ENCODE measurements around the gene TOX2. TPM values are rescaled to one million over a fixed set of nuclear protein-coding genes. Genes with fewer than 3 reads are reported as not detected.

TOX2 gene
- total RNA-seq, 1 experiment from 2014 or later: 1.7 TPM

- H3K4ac ChIP-seq (ENCODE audit: low read depth, low read length): no peak overlapping the region
- no peak overlapping the region for H3K27ac ChIP-seq (ENCODE audit: insufficient read length, low read depth, low read length)
- H3K27me3 Mint-ChIP-seq (ENCODE audit: low read depth): no peaks in the 10 kb centered on the region; the same call in 1 of the 2 replicates
- H3T11ph ChIP-seq (ENCODE audit: low read length): no peak overlapping the region
- H2BK15ac ChIP-seq (ENCODE audit: low read depth, low read length): no peak overlapping the region
- H4K5ac ChIP-seq (ENCODE audit: insufficient read length, low read depth, low read length): no peak overlapping the region
- H3K23ac ChIP-seq (ENCODE audit: insufficient read length, low read depth, low read length): no peak overlapping the region
- no peak overlapping the region for H3K14ac ChIP-seq (ENCODE audit: insufficient read depth, low read length)
- no peak overlapping the region for H2AFZ ChIP-seq (ENCODE audit: low read length)
- H3K9me3 Mint-ChIP-seq: no peaks in the 10 kb centered on the region
- H2BK12ac ChIP-seq (ENCODE audit: insufficient read length, low read depth, low read length): no peak overlapping the region
- no peaks in the 10 kb centered on the region for H3K36me3 Mint-ChIP-seq (ENCODE audit: insufficient read depth in 1 of 3, low read depth in 3 of 3)
- H4K8ac ChIP-seq (replicated peaks; ENCODE audit: insufficient read length, low read depth, low read length): no peak overlapping the region
- no peak for TF ChIP-seq CTCF (conservative IDR thresholded peaks at IDR 0.05)
- no peaks in the 10 kb centered on the region for H3K79me2 ChIP-seq (ENCODE audit: insufficient read depth, low read length)
- no peak overlapping the region for H2BK5ac ChIP-seq (ENCODE audit: insufficient read length, low read length)
- H3K79me1 ChIP-seq (ENCODE audit: insufficient read depth, low read depth, low read length, poor library complexity, severe bottlenecking): no peaks in the 10 kb centered on the region
- DNase-seq: no peak
- no peak overlapping the region for H3K4me2 ChIP-seq (ENCODE audit: insufficient read depth, insufficient read length, low read length)
- H2AK5ac ChIP-seq (ENCODE audit: insufficient read length, low read length): no peak overlapping the region
- WGBS (ENCODE audit: extremely low coverage, insufficient read length, low lambda C conversion rate): no CpG with 5 or more reads among the region's 5 CpGs
- H3K9ac ChIP-seq (ENCODE audit: extremely low read depth, insufficient read length, low read length): no peak overlapping the region
- no peaks in the 10 kb centered on the region for H3K4me1 ChIP-seq (ENCODE audit: insufficient read depth, low read length)
- H4K91ac ChIP-seq (ENCODE audit: insufficient read length, low read depth, low read length): no peak overlapping the region
- H3K4me3 Mint-ChIP-seq: no peak overlapping the region
- H3K56ac ChIP-seq (ENCODE audit: insufficient read length, low read depth, low read length): no peak overlapping the region
- no peaks in the 10 kb centered on the region for H4K20me1 ChIP-seq (ENCODE audit: control insufficient read depth, insufficient read depth, insufficient read length)
- H3K23me2 ChIP-seq (ENCODE audit: insufficient read length, low read depth, low read length, poor library complexity, severe bottlenecking): no peaks in the 10 kb centered on the region
- H2BK20ac ChIP-seq (ENCODE audit: low read depth, low read length, poor library complexity, severe bottlenecking): no peak overlapping the region
- H2BK120ac ChIP-seq (ENCODE audit: low read depth, low read length, poor library complexity, severe bottlenecking): no peak overlapping the region
- H3K18ac ChIP-seq (ENCODE audit: insufficient read length, low read depth, low read length): no peak overlapping the region
- no peak overlapping the region for H3K27ac Mint-ChIP-seq
- H3K27me3 ChIP-seq (ENCODE audit: insufficient read depth, low read length): no peaks in the 10 kb centered on the region
- H3K9me3 ChIP-seq (ENCODE audit: control insufficient read depth, low read depth, low read length): no peaks in the 10 kb centered on the region
- peaks cover 11 to 15% of the 10 kb centered on the region in 2 experiments for H3K4me1 Mint-ChIP-seq
Observed at GRCh38 chr20:44075950-44076232, 161.2 kb downstream of the TOX2 start.
